ENCODE results near the gene ALDH8A1. TPM values are rescaled to one million over a fixed set of nuclear protein-coding genes. Genes with fewer than 3 reads are reported as not detected.

The ALDH8A1 gene
- total and polyA plus RNA-seq, 2 of the 8 experiments (the other 6 are each of a cell fraction or from before 2014, with no cell fraction given), result 0.08 to 0.28 TPM

- FAIRE-seq (no peak), DNase-seq (ENCODE audit: low read depth in 1 of 2, low spot score in 2 of 2) (no peak)
- TF ChIP-seq NRF1 (IDR thresholded peaks at IDR 0.05; ENCODE audit: low read depth, low read length) (no peak), HDAC6 (IDR thresholded peaks at IDR 0.05; ENCODE audit: low read depth, low read length) (no peak), SIN3A (conservative IDR thresholded peaks at IDR 0.05 in 1 of 2, IDR thresholded peaks at IDR 0.05 in 1 of 2; ENCODE audit: low read depth in 1 of 2, low read length in 2 of 2) (no peak), RNF2 (IDR thresholded peaks at IDR 0.05; ENCODE audit: borderline replicate concordance, low read depth, low read length, missing control alignments, poor library complexity, severe bottlenecking) (no peak), YY1 (IDR thresholded peaks at IDR 0.05; ENCODE audit: low read depth, low read length) (no peak), RXRA (IDR thresholded peaks at IDR 0.05; ENCODE audit: insufficient read depth, low read depth, low read length) (no peak), KDM1A (IDR thresholded peaks at IDR 0.05; ENCODE audit: borderline replicate concordance, low read length) (no peak), BACH1 (IDR thresholded peaks at IDR 0.05; ENCODE audit: low read length) (no peak), ASH2L (IDR thresholded peaks at IDR 0.05; ENCODE audit: low read length) (no peak), EZH2 (IDR thresholded peaks at IDR 0.05; ENCODE audit: low read depth, low read length, severe bottlenecking) (no peak), TEAD4 (IDR thresholded peaks at IDR 0.05; ENCODE audit: low read depth, low read length) (no peak)
- H4K5ac ChIP-seq (ENCODE audit: insufficient read length, low read depth, low read length), result no peak overlapping the region
- H3K4me1 ChIP-seq (replicated peaks in 1 of 4; ENCODE audit: control insufficient read depth in 3 of 4, insufficient read depth in 4 of 4, low read length in 3 of 4), result no peaks in the 10 kb centered on the region
- WGBS, 2 experiments (ENCODE audit: extremely low coverage in 1 of 2, insufficient coverage in 1 of 2, insufficient read length in 1 of 2, insufficient replicate concordance in 2 of 2, low coverage in 1 of 2, low lambda C conversion rate in 2 of 2, missing lambda C conversion rate in 1 of 2), result 92% methylated on average over 1 of the region's 1 CpG; no CpG with 5 or more reads in 1 of the 2 experiments
- no peaks in the 10 kb centered on the region for H3K23me2 ChIP-seq (ENCODE audit: low read depth, low read length)
- no peaks in the 10 kb centered on the region for H3K27me3 ChIP-seq (replicated peaks in 1 of 4; ENCODE audit: control insufficient read depth in 3 of 4, extremely low read depth in 1 of 4, insufficient read depth in 3 of 4, low read length in 3 of 4)
- H2BK20ac ChIP-seq (ENCODE audit: low read length), result no peak overlapping the region
- H2BK15ac ChIP-seq (ENCODE audit: low read length), result no peak overlapping the region
- peaks cover 0 to 3% of the 10 kb centered on the region in 2 experiments; a peak in 1 of 4 replicates for H3K9me3 ChIP-seq (ENCODE audit: insufficient read depth in 2 of 2, low read depth in 1 of 2, low read length in 1 of 2)
- no peak overlapping the region for H2BK12ac ChIP-seq (ENCODE audit: low read depth, low read length)
- H4K91ac ChIP-seq (replicated peaks; ENCODE audit: insufficient read length, low read length), result no peak overlapping the region
- H2BK5ac ChIP-seq (ENCODE audit: low read depth, low read length), result no peak overlapping the region
- no peak overlapping the region for H3K9ac ChIP-seq (replicated peaks in 1 of 4; ENCODE audit: extremely low read depth in 1 of 4, low read depth in 3 of 4, low read length in 3 of 4)
- no peak overlapping the region for H3K18ac ChIP-seq (ENCODE audit: extremely low read depth, low read length)
- H2AFZ ChIP-seq (ENCODE audit: low read length), result no peak overlapping the region
- CTCF ChIA-PET (ENCODE audit: partially characterized antibody), result interaction anchor here (0.6 to 5.6 kb wide), 4 partner anchors 9 to 835 kb away, joined by 3 to 35 read pairs (median 4); no protein-coding TSS in a partner anchor
- no peak overlapping the region for H3K14ac ChIP-seq (ENCODE audit: insufficient read length)
- no peak overlapping the region for H4K8ac ChIP-seq (ENCODE audit: extremely low read depth, insufficient read depth, low read length)
- no peak overlapping the region for H2BK120ac ChIP-seq (replicated peaks; ENCODE audit: low read depth, low read length)
- H4K20me1 ChIP-seq (replicated peaks in 1 of 2; ENCODE audit: control insufficient read depth in 1 of 2, insufficient read depth in 2 of 2, low read length in 2 of 2), result no peaks in the 10 kb centered on the region
- H3K4me3 ChIP-seq (ENCODE audit: extremely low read depth in 1 of 4, insufficient read depth in 2 of 4, low read depth in 3 of 4, low read length in 4 of 4), result no peak overlapping the region
- no peak overlapping the region for H2AK5ac ChIP-seq (ENCODE audit: low read depth, low read length)
- POLR2A ChIA-PET (ENCODE audit: partially characterized antibody), result no interaction called here
- no peak overlapping the region for H3K4ac ChIP-seq (replicated peaks; ENCODE audit: insufficient read length, low read depth, low read length)
- H3K27ac ChIP-seq (ENCODE audit: low read depth, low read length), result no peak overlapping the region
- no peaks in the 10 kb centered on the region for H3K79me2 ChIP-seq (ENCODE audit: control insufficient read depth in 1 of 2, insufficient read depth in 2 of 2, low read length in 2 of 2)
- no peak overlapping the region for H3K56ac ChIP-seq (replicated peaks; ENCODE audit: insufficient read length, low read depth, low read length)
- no peak overlapping the region for H3K4me2 ChIP-seq (ENCODE audit: insufficient read depth in 1 of 2, low read depth in 2 of 2, low read length in 2 of 2)
- no peak overlapping the region for H3K23ac ChIP-seq (ENCODE audit: insufficient read length)
- no peaks in the 10 kb centered on the region for H3K36me3 ChIP-seq (ENCODE audit: control insufficient read depth in 2 of 4, insufficient read depth in 4 of 4, low read length in 3 of 4)
- H3K79me1 ChIP-seq (ENCODE audit: low read depth, low read length), result no peaks in the 10 kb centered on the region
Measured at GRCh38 chr6:134948691-134949090, 1.2 kb downstream of the ALDH8A1 start.
